CD8-positive, alpha-beta memory T cell (primary cell): ENCODE measurements around the gene KANTR. TPM values are rescaled to one million over a fixed set of nuclear protein-coding genes. Genes with fewer than 3 reads are reported as not detected.

ENCODE experiments used
- polyA plus RNA-seq: library from polyadenylated mRNA; unstranded; fragments of 300-500 nt; fragmentation: Illumina TruSeq; gene quantifications from one replicate; pipeline ENCODE4 v1.2.3, GENCODE V29; 2021
- total RNA-seq, 2 experiments: library from RNA; stranded (reverse); gene quantifications; one replicate each; pipeline ENCODE4 v1.2.3, GENCODE V29; 2021

KANTR gene
- total and polyA plus RNA-seq, 3 experiments from 2014 or later, result 1.6 to 4.8 (median 4.6) TPM

Other genes with a start within 250 kb of the KANTR start
- gene XAGE3, start 226.1 kb upstream of the KANTR start, total RNA-seq, result not detected
- gene XAGE3, start 226.1 kb upstream of the KANTR start, polyA plus RNA-seq, result not detected
- gene FAM156B, start 196.8 kb upstream of the KANTR start, total RNA-seq, result 10 to 100 TPM; 11.6 to 13.2 TPM
- gene FAM156B, start 196.8 kb upstream of the KANTR start, polyA plus RNA-seq, result 4.4 TPM
- 10 to 100 TPM; 18.1 to 18.5 TPM for gene FAM156A, start 135.6 kb upstream of the KANTR start, total RNA-seq
- gene FAM156A, start 135.6 kb upstream of the KANTR start, polyA plus RNA-seq, result 4.2 TPM
- not detected for gene GPR173, start 45.4 kb upstream of the KANTR start, total RNA-seq
- gene GPR173, start 45.4 kb upstream of the KANTR start, polyA plus RNA-seq, result not detected
- 10 to 100 TPM; 38.4 to 47.9 TPM for gene TSPYL2, start 11.8 kb upstream of the KANTR start, total RNA-seq
- gene TSPYL2, start 11.8 kb upstream of the KANTR start, polyA plus RNA-seq, result 23.1 TPM
- gene KDM5C, start 131.1 kb downstream of the KANTR start, total RNA-seq, result 10 to 100 TPM; 85.3 to 86.4 TPM
- 39.1 TPM for gene KDM5C, start 131.1 kb downstream of the KANTR start, polyA plus RNA-seq
- gene IQSEC2, start 187.4 kb downstream of the KANTR start, total RNA-seq, result under 1 TPM; 0.29 to 0.96 TPM
- 0.35 TPM for gene IQSEC2, start 187.4 kb downstream of the KANTR start, polyA plus RNA-seq